IMR-90 (cell line): ENCODE data around the gene EEF1G. TPM values are rescaled to one million over a fixed set of nuclear protein-coding genes. Genes with fewer than 3 reads are reported as not detected.

Experiments
- ATAC-seq: fragments of 200-7000 bp; cut with Tn5 transposase; 2 replicates; pipeline ENCODE4 v1.9.1; 2020; ENCODE audit warnings: low read depth, mild to moderate bottlenecking, moderate library complexity
- BruUV-seq: library from RNA; stranded (reverse); fragments of 400-500 nt; replicated peaks from 2 replicates; lab custom pipeline; 2021; lab: Mats Ljungman, UMichigan
- CTCF ChIA-PET: fragments of 300-600 bp; formaldehyde crosslinking; extraction: SDS; loops from one replicate; lab custom pipeline; 2021; ENCODE audit warnings: antibody characterized with exemption; lab: Yijun Ruan, JAX
- POLR2A ChIA-PET: fragments of 300-600 bp; sonication (Branson Sonifier 250); formaldehyde crosslinking; loops from one replicate; lab custom pipeline; 2022; ENCODE audit warnings: antibody characterized with exemption; ENCODE audit not compliant: unreplicated experiment; lab: Charles Lee
- DNase-seq: peaks from one replicate; pipeline ENCODE4 v3.0.0; 2013
- H2AFZ ChIP-seq: replicated peaks from 2 replicates; pipeline ENCODE3; 2013; ENCODE audit warnings: low read length, mild to moderate bottlenecking; ENCODE audit not compliant: poor library complexity
- H2AK5ac ChIP-seq: 2 replicates; pipeline ENCODE4 v1.6.1; 2013; ENCODE audit warnings: low read depth, low read length, inconsistent platforms
- H2AK9ac ChIP-seq: replicated peaks from 2 replicates; pipeline ENCODE3; 2013; ENCODE audit warnings: mild to moderate bottlenecking, low read depth, low read length, moderate library complexity; ENCODE audit not compliant: poor library complexity
- H2BK120ac ChIP-seq: 2 replicates; pipeline ENCODE4 v1.6.1; 2013; ENCODE audit warnings: low read depth, low read length, inconsistent platforms
- H2BK15ac ChIP-seq: 3 replicates; pipeline ENCODE4 v1.6.1; 2013; ENCODE audit warnings: low read depth, low read length, inconsistent platforms
- H2BK20ac ChIP-seq: 2 replicates; pipeline ENCODE4 v1.6.1; 2013; ENCODE audit warnings: low read depth, mild to moderate bottlenecking, inconsistent platforms, low read length, moderate library complexity
- H2BK5ac ChIP-seq: 2 replicates; pipeline ENCODE4 v1.6.1; 2013; ENCODE audit warnings: mild to moderate bottlenecking, low read depth, low read length, inconsistent platforms; ENCODE audit not compliant: poor library complexity, severe bottlenecking
- H3K14ac ChIP-seq: replicated peaks from 2 replicates; pipeline ENCODE4 v1.6.1; 2013; ENCODE audit warnings: low read depth, low read length, inconsistent platforms
- H3K18ac ChIP-seq: 2 replicates; pipeline ENCODE4 v1.6.1; 2013; ENCODE audit warnings: low read depth, low read length, control low read depth
- H3K23ac ChIP-seq: 2 replicates; pipeline ENCODE4 v1.6.1; 2013; ENCODE audit warnings: low read depth, low read length, inconsistent platforms
- H3K27ac ChIP-seq: 2 replicates; pipeline ENCODE4 v1.5.1; 2013; ENCODE audit warnings: mild to moderate bottlenecking, control low read depth, low read length; ENCODE audit not compliant: insufficient read depth
- H3K27me3 ChIP-seq: 2 replicates; pipeline ENCODE4 v1.6.1; 2013; ENCODE audit warnings: low read length; ENCODE audit not compliant: control insufficient read depth, insufficient read depth
- H3K36me3 ChIP-seq: 2 replicates; pipeline ENCODE4 v1.6.1; 2013; ENCODE audit warnings: low read length, mixed read lengths; ENCODE audit not compliant: control insufficient read depth, insufficient read depth
- H3K4ac ChIP-seq: 2 replicates; pipeline ENCODE4 v1.6.1; 2013; ENCODE audit warnings: low read depth, low read length, inconsistent platforms
- H3K4me1 ChIP-seq: 2 replicates; pipeline ENCODE4 v1.6.1; 2013; ENCODE audit warnings: low read length, mixed read lengths; ENCODE audit not compliant: control insufficient read depth, insufficient read depth
- H3K4me2 ChIP-seq: 2 replicates; pipeline ENCODE4 v1.6.1; 2013; ENCODE audit warnings: low read depth, mild to moderate bottlenecking, control low read depth, low read length, moderate library complexity
- H3K4me3 ChIP-seq: 2 replicates; pipeline ENCODE4 v1.5.1; 2013; ENCODE audit warnings: low read depth, mild to moderate bottlenecking, control low read depth, low read length, moderate library complexity; ENCODE audit not compliant: insufficient read depth
- H3K56ac ChIP-seq: 2 replicates; pipeline ENCODE4 v1.6.1; 2013; ENCODE audit warnings: low read length, inconsistent platforms; ENCODE audit not compliant: insufficient read depth; ENCODE audit errors: extremely low read depth
- H3K79me1 ChIP-seq, 2 experiments: 2 replicates each; pipeline ENCODE4 v1.6.1; 2013; ENCODE audit warnings: low read length in 2 of 2, inconsistent platforms in 1 of 2, low read depth in 1 of 2
- H3K9ac ChIP-seq: 2 replicates; pipeline ENCODE4 v1.6.1; 2013; ENCODE audit warnings: low read depth, low read length, control low read depth
- H3K9me1 ChIP-seq: 2 replicates; pipeline ENCODE4 v1.6.1; 2013; ENCODE audit warnings: low read length, inconsistent platforms; ENCODE audit not compliant: insufficient read depth
- H3K9me3 ChIP-seq: 2 replicates; pipeline ENCODE4 v1.6.1; 2013; ENCODE audit warnings: low read length; ENCODE audit not compliant: control insufficient read depth, insufficient read depth
- H4K20me1 ChIP-seq: 2 replicates; pipeline ENCODE4 v1.6.1; 2013; ENCODE audit warnings: low read length, inconsistent platforms; ENCODE audit not compliant: insufficient read depth
- H4K5ac ChIP-seq: 2 replicates; pipeline ENCODE4 v1.6.1; 2013; ENCODE audit warnings: mild to moderate bottlenecking, low read depth, low read length, control low read depth
- H4K8ac ChIP-seq, 2 experiments: 2 replicates each; pipeline ENCODE4 v1.6.1; 2013; ENCODE audit warnings: low read depth in 2 of 2, low read length in 2 of 2, control low read depth in 1 of 2, inconsistent platforms in 1 of 2
- H4K91ac ChIP-seq: 2 replicates; pipeline ENCODE4 v1.6.1; 2013; ENCODE audit warnings: low read depth, low read length, inconsistent platforms; ENCODE audit not compliant: insufficient read depth
- BHLHE40 ChIP-seq: fragments of 150-350 bp; IDR thresholded peaks from 2 replicates; pipeline ENCODE4 v1.6.1; 2016; ENCODE audit warnings: mild to moderate bottlenecking, low read depth, low read length
- CEBPB ChIP-seq: IDR thresholded peaks from 2 replicates; pipeline ENCODE4 v1.6.1; 2012; ENCODE audit warnings: low read depth, low read length, improper control_type of control experiment
- CHD1 ChIP-seq: IDR thresholded peaks from 2 replicates; pipeline ENCODE4 v1.6.1; 2012; ENCODE audit warnings: low read depth, low read length, improper control_type of control experiment
- FOS ChIP-seq: fragments of 150-350 bp; IDR thresholded peaks from 2 replicates; pipeline ENCODE4 v1.6.1; 2016; ENCODE audit warnings: low read depth, low read length
- MAFK ChIP-seq: IDR thresholded peaks from 2 replicates; pipeline ENCODE4 v1.6.1; 2012; ENCODE audit warnings: low read depth, low read length, improper control_type of control experiment
- MAZ ChIP-seq: IDR thresholded peaks from 2 replicates; pipeline ENCODE4 v1.6.1; 2012; ENCODE audit warnings: low read depth, mild to moderate bottlenecking, low read length, improper control_type of control experiment, moderate library complexity, borderline replicate concordance
- MXI1 ChIP-seq: IDR thresholded peaks from 2 replicates; pipeline ENCODE4 v1.6.1; 2012; ENCODE audit warnings: low read depth, mild to moderate bottlenecking, low read length, moderate library complexity, borderline replicate concordance
- POLR2A ChIP-seq: IDR thresholded peaks from 2 replicates; pipeline ENCODE4 v1.6.1; 2012; ENCODE audit warnings: mild to moderate bottlenecking, low read depth, low read length
- RCOR1 ChIP-seq: IDR thresholded peaks from 2 replicates; pipeline ENCODE4 v1.6.1; 2012; ENCODE audit warnings: mild to moderate bottlenecking, low read length, improper control_type of control experiment; ENCODE audit not compliant: insufficient replicate concordance
- RFX5 ChIP-seq: IDR thresholded peaks from 2 replicates; pipeline ENCODE4 v1.8.0; 2012; ENCODE audit warnings: low read depth, mild to moderate bottlenecking, low read length, moderate library complexity
- WGBS, 2 experiments: methylation state at CpG; one replicate each; pipeline versions ENCODE4 v1.1.5 to v1.1.7; 2013; ENCODE audit warnings: missing lambda C conversion rate in 2 of 2; ENCODE audit not compliant: insufficient read length in 1 of 2; ENCODE audit errors: extremely low coverage in 2 of 2; 5-methylcytosine and 5-hydroxymethylcytosine counted together
- dilution Hi-C: fragments of 300-500 bp; cut with HindIII; formaldehyde crosslinking; loops from one replicate; pipeline ENCODE4 v1.14.3; 2018; ENCODE audit warnings: low sequenced_read_pairs; ENCODE audit not compliant: unreplicated experiment
- in situ Hi-C: fragments of 300-500 bp; cut with MboI; formaldehyde crosslinking; loops from 3 replicates; pipeline ENCODE4 v1.14.3; 2019; ENCODE audit warnings: low sequenced_read_pairs, inconsistent platforms, mixed read lengths
- intact Hi-C: fragments of 100-400 bp; cut with micrococcal nuclease; formaldehyde crosslinking; loops from 2 replicates; pipeline ENCODE4 v1.10.0; 2022
- polyA plus RNA-seq, 3 experiments: library from polyadenylated mRNA; depleted of rRNA; stranded (reverse); fragments of >200 nt; gene quantifications; 2 replicates each; pipeline ENCODE4 v1.2.3, GENCODE V29; 2012; ENCODE audit warnings: low replicate concordance in 1 of 3
- total RNA-seq: library from RNA; depleted of rRNA; stranded (reverse); fragments of >200 nt; gene quantifications from 2 replicates; pipeline ENCODE4 v1.2.3, GENCODE V29; 2012
- TF ChIP-seq, protein P1 (sequence below): conservative IDR thresholded peaks from 2 replicates; pipeline ENCODE4 v1.5.1; 2012; ENCODE audit warnings: mild to moderate bottlenecking, low read depth, low read length, improper control_type of control experiment
- TF ChIP-seq, protein P2 (sequence below): fragments of 150-350 bp; IDR thresholded peaks from 2 replicates; pipeline ENCODE4 v1.6.1; 2016; ENCODE audit warnings: low read depth, mild to moderate bottlenecking, low read length, moderate library complexity, borderline replicate concordance

Gene EEF1G
- total and polyA plus RNA-seq, 2 of the 4 experiments (the other 2 are of a cell fraction), result 1,684 to 1,857 TPM

DNA sequence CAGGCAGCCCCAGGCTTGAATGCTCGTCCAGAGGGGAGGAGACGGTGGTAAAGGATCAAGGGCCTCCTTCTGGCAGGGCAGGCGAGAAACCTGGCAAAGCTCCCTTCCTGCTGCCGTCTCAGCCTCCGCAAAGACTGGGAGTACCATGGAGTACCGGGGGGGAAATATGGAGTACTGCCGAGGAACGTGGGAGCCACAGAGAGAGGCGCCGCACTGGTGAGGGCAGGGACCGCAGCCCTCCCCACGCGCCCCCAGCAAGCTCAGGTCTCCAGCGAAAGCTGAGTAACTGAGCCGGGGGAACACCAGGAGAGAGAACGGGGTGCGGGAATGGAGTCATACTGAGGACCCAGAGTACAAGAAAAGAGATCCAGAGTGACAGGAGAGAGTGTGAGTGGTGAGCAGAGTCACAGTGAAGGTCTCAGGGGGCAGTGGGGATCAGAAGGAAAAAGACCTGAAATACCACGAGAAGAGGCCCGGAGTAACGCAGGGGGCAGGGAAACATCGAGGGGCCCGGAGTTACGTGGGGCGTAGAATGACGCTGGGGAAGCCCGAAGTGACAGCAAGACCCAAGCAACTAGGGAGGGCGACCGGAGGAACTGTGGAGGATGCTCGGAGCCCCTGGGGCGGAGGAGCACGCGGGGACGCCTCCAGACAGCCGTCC, 38.1 kb upstream of the EEF1G start:
- dilution Hi-C loops (no loop called here), in situ Hi-C loops (no loop called here), intact Hi-C loops (loop anchor here (5.0 kb wide), 1 partner anchor 250 kb away; no protein-coding TSS in a partner anchor)
- POLR2A ChIA-PET, result interaction anchor here (0.6 kb wide), 1 partner anchor 34 kb away, joined by 7 read pairs; no protein-coding TSS in a partner anchor
- peak overlapping the region; percentile 91 for H3K18ac ChIP-seq
- peak overlapping the region; percentile 4 to 83; a peak in 2 of 4 replicates for H4K8ac ChIP-seq
- peak overlapping the region; percentile 54; the same call in 1 of the 2 replicates for H3K56ac ChIP-seq
- peaks cover 31% of the 10 kb centered on the region for H3K36me3 ChIP-seq
- peak overlapping the region; percentile 84 for H2AFZ ChIP-seq
- H4K20me1 ChIP-seq, result peaks cover 11% of the 10 kb centered on the region
- H4K5ac ChIP-seq, result peak overlapping the region; percentile 86
- no peaks in the 10 kb centered on the region for H3K27me3 ChIP-seq
- H3K9me3 ChIP-seq, result no peaks in the 10 kb centered on the region
- H3K4ac ChIP-seq, result peak overlapping the region; percentile 79
- no TSS peak for BruUV-seq
- peak overlapping the region; percentile 91 for H2AK9ac ChIP-seq
- H2BK5ac ChIP-seq, result peak overlapping the region; percentile 66
- H3K4me2 ChIP-seq, result peak overlapping the region; percentile 98
- H3K27ac ChIP-seq, result peak overlapping the region; percentile 55
- H3K23ac ChIP-seq, result peak overlapping the region; percentile 82
- no peak overlapping the region for H2BK20ac ChIP-seq
- H3K9me1 ChIP-seq, result no peaks in the 10 kb centered on the region
- H3K14ac ChIP-seq, result peak overlapping the region; percentile 62
- ATAC-seq (peak; percentile 6), DNase-seq (peak; percentile 60)
- H2AK5ac ChIP-seq, result peak overlapping the region; percentile 30
- 1% methylated on average over 11 of the region's 34 CpGs; no CpG with 5 or more reads in 1 of the 2 experiments for WGBS, 2 experiments
- TF ChIP-seq RCOR1 (no peak), MAZ (peak; percentile 36; the same call in 1 of the 2 replicates), POLR2A (no peak), MXI1 (0 out of 2 replicates have a peak, but pooled peaks have one; percentile 43), FOS (no peak), BHLHE40 (no peak), CEBPB (no peak), MAFK (no peak), CHD1 (no peak), RFX5 (no peak)
- TF ChIP-seq, protein P1, sequence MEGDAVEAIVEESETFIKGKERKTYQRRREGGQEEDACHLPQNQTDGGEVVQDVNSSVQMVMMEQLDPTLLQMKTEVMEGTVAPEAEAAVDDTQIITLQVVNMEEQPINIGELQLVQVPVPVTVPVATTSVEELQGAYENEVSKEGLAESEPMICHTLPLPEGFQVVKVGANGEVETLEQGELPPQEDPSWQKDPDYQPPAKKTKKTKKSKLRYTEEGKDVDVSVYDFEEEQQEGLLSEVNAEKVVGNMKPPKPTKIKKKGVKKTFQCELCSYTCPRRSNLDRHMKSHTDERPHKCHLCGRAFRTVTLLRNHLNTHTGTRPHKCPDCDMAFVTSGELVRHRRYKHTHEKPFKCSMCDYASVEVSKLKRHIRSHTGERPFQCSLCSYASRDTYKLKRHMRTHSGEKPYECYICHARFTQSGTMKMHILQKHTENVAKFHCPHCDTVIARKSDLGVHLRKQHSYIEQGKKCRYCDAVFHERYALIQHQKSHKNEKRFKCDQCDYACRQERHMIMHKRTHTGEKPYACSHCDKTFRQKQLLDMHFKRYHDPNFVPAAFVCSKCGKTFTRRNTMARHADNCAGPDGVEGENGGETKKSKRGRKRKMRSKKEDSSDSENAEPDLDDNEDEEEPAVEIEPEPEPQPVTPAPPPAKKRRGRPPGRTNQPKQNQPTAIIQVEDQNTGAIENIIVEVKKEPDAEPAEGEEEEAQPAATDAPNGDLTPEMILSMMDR, result no peak
- TF ChIP-seq, protein P2, sequence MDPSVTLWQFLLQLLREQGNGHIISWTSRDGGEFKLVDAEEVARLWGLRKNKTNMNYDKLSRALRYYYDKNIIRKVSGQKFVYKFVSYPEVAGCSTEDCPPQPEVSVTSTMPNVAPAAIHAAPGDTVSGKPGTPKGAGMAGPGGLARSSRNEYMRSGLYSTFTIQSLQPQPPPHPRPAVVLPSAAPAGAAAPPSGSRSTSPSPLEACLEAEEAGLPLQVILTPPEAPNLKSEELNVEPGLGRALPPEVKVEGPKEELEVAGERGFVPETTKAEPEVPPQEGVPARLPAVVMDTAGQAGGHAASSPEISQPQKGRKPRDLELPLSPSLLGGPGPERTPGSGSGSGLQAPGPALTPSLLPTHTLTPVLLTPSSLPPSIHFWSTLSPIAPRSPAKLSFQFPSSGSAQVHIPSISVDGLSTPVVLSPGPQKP, result no peak
- peak overlapping the region; percentile 53 for H4K91ac ChIP-seq
- H2BK120ac ChIP-seq, result peak overlapping the region; percentile 21; the same call in 1 of the 2 replicates
- H3K9ac ChIP-seq, result peak overlapping the region; percentile 76
- peak overlapping the region; percentile 3; the same call in 1 of the 3 replicates for H2BK15ac ChIP-seq
- H3K4me3 ChIP-seq, result peak overlapping the region; percentile 78
- peaks cover 10% of the 10 kb centered on the region for H3K4me1 ChIP-seq
- peaks cover 14 to 21% of the 10 kb centered on the region in 2 experiments; a peak in 3 of 4 replicates for H3K79me1 ChIP-seq
- CTCF ChIA-PET, result interaction anchor here (0.6 to 1.9 kb wide), 6 partner anchors 10 to 53 kb away, joined by 3 to 4 read pairs (median 3); partner anchors contain the start of genes B3GAT3, C11orf98, CSKMT and TUT1
